Forelimb muscle (tissue), 1 donor: ENCODE measurements around the gene ZSWIM1. TPM values are rescaled to one million over a fixed set of nuclear protein-coding genes. Genes with fewer than 3 reads are reported as not detected.
"Not testable (repeated sequence)": the region's sequence is repeated elsewhere in the genome, so short reads cannot be mapped to it uniquely, and the experiment has no call there.

Source experiments
- DNase-seq: peaks from one replicate; pipeline ENCODE4 v3.0.0-alpha.2; 2013; ENCODE audit warnings: low read depth
- polyA plus RNA-seq: library from polyadenylated mRNA; unstranded; fragments of 120-200 nt; gene quantifications from one replicate; pipeline ENCODE4 v1.2.1, GENCODE V29; 2013; ENCODE audit not compliant: insufficient read length

The ZSWIM1 gene
- polyA plus RNA-seq, 1 donor: 11.5 TPM

DNA sequence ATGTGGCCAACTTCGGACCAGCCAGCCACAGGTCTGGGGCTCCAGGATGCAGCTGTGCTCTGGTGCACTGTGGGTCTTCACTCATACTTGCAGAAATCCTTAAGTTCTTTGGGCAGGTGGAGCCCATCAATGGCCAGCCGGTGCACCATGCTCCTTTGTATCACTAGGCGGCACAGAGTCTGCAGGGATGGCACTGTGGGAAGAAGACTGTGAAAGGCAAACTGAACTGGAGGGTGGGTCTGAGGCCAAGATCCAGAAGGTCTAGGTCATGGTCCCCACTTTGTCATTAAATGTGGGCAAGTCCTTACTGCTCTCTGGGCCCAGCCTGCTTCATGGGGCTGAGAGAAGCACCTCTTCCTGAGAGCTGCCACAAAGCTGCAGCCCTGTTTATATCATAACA is 7.7 kb downstream of the ZSWIM1 start:
- DNase-seq: no peak

DNA sequence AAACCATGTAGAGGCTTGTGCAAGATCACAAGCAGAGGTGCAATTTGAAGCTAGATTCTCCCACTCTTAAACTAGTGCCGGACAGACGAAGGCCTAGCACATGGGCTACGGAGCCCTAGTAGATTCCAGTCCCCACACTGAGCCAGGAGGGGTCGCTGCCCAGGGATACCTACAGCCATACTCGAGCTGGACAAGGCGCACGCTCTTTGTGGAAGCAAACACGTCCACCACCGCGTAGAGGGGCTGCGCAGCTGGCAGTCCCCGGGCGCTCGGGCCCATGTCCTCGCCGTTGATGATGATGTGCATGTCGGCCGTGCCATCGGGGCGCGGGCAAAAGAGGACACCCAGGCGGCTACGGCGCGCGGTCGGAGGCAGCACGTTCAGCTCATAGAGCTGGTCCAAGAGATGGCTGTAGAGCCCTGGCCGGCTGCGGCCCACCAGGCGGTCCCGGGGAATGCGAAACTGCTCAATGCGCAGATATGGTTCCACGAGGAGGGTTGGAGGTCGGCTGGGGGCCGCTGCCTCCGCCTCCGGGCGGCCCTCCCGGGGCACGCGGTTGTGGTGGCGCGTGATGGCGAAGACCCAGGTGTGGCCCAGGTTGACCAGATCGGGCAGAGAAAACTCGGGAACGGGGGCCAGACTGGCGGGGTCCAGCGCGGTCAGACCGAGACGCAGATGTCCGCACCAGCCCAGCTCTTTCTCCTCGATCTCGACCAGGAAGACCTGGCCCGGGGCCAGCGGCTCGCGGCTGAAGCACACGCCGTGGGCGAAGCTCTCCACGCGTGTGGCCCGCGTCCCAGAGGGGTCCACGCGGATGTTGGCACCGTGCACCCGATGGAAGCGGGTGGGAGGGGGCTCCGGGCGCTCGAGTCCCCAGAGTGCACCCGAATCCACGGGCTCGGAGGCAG is 9.3 kb downstream of the ZSWIM1 start:
- peak; percentile 70 for DNase-seq

DNA sequence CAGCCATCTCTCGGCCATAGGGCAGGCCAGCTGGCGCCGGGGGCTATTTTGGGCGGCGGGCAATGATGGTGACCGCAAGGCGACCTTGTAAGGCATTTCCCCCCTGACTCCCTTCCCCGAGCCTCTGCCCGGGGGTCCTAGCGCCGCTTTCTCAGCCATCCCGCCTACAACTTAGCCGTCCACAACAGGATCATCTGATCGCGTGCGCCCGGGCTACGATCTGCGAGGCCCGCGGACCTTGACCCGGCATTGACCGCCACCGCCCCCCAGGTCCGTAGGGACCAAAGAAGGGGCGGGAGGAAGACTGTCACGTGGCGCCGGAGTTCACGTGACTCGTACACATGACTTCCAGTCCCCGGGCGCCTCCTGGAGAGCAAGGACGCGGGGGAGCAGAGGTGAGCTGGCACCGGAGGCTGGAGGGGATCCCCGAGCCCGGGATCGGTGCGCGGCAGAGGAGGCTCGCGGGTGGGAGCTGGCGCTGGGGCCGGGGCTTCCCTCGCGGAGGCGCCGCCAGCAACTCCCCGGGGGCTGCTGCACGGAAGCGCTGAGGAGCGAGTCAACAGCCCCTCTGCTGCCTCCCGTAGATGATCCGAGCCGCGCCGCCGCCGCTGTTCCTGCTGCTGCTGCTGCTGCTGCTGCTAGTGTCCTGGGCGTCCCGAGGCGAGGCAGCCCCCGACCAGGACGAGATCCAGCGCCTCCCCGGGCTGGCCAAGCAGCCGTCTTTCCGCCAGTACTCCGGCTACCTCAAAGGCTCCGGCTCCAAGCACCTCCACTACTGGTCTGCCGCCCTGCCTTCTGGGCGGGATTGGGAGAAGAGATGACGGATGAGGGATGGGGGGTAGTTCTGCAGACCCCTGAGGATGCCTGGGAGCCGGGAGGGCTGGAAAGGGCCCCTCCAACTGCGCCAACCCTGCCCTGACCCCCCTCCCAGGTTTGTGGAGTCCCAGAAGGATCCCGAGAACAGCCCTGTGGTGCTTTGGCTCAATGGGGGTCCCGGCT is 10.3 kb downstream of the ZSWIM1 start, which contains the start of the genes CTSA and NEURL2:
Gene CTSA, plus strand, starts transcription at position 351 of the 999 bp plus-strand sequence. Its CDS starts 234 bp downstream, at position 585.
Gene NEURL2, minus strand, starts transcription at position 224 of the 999 bp plus-strand sequence. Its CDS starts 217 bp downstream, at position 7.
- peak; percentile 78 for DNase-seq

DNA sequence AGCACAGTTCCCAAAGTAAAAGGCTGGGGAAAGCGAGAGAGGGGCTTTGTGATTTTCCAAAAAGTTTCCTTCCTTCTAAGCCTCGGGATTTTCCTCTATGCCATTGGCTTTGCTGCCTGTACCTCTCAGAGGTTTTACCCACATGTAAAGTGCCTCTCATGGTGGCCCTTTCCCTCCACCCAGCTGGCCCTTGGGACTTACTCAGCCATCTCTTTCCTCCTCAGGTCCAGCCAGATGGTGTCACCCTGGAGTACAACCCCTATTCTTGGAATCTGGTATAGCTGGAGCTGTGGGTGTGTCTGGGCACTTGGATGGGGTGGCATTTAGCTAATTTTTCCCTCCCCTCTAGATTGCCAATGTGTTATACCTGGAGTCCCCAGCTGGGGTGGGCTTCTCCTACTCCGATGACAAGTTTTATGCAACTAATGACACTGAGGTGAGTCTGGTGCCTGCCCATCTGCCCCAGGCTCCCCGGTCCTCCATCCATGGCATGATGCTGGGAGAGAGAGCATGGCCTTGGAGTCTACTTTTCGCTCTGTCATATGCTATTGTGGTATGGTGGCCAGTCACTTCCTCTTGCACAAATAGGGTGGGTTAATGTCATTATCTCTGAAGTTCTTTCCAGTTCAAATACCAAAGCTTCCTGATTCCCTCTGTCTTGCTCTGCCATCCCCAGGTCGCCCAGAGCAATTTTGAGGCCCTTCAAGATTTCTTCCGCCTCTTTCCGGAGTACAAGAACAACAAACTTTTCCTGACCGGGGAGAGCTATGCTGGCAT is 11.2 kb downstream of the ZSWIM1 start:
- DNase-seq: no peak

DNA sequence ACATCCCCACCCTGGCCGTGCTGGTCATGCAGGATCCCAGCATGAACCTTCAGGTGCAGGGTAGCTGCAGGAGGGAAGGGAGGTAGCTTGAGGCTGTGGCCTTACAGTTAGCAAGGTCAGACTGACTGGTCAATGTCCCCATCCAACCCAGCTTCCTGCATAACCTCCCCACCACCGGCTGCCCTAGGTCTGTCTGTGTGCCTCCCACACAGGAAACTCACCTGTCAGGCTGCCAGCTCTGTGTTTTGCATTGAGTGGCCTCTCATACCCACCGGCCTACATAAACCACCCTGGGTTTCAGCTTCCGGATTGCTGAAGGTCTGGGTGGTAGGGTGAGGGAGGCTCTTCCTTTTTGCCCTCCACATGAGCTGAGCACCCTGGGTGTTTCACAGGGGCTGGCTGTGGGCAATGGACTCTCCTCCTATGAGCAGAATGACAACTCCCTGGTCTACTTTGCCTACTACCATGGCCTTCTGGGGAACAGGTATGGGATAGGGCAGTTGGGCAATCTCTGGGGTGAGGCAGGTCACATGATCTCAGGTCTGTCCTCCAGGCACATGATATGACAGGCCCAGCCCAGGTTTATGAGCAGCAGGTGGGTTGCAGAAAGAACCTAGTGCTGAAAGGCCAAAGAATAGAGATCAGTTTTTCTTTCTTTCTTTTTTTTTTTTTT is 11.9 kb downstream of the ZSWIM1 start:
- DNase-seq: no peak

DNA sequence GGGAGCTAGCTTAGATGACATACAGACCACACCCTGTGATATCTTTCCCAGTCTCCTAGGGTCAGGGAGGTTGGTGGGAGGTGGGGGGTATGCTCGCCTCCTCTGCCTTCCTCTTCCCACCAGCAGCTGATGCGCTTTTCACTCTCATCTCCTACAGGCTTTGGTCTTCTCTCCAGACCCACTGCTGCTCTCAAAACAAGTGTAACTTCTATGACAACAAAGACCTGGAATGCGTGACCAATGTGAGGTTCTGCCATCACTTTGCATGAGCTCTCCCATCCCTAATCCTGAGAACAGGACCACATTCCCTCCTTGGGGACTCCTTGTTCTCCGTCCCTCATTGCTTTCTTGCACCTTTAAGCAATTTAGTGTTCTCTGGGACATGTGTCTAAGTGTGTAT is 12.8 kb downstream of the ZSWIM1 start:
- no peak for DNase-seq

DNA sequence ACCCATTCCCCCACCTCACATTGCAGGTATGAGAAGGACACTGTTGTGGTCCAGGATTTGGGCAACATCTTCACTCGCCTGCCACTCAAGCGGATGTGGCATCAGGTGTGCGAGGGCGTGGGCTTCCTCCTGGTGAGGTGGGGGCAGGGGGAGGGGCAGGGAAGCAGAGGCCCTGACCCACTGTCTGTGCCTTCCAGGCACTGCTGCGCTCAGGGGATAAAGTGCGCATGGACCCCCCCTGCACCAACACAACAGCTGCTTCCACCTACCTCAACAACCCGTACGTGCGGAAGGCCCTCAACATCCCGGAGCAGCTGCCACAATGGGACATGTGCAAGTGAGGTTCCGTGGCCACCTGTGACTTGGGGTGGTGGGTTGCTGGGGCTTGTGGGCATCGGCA is 13.8 kb downstream of the ZSWIM1 start:
- no peak for DNase-seq

DNA sequence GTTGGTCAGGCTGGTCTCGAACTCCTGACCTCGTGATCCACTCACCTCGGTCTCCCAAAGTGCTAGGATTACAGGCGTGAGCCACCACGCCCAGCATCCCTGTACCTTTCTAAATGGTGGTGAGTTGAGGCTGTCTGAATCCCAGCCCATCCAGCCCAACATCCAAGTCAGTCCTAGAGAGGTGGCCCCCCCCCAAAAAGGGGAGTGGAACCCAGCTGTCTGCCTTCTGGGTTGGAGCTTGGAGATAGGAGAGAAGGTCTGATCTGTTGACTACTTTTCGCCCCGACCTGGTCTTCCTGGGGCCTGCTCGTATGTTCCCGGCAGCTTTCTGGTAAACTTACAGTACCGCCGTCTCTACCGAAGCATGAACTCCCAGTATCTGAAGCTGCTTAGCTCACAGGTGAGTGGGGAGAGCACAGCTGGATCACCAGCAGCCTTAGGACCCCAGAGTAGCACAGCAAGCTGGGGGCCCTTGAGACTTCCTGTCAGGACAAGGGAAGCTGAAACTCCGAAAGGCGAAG is 15.7 kb downstream of the ZSWIM1 start:
- no peak for DNase-seq

DNA sequence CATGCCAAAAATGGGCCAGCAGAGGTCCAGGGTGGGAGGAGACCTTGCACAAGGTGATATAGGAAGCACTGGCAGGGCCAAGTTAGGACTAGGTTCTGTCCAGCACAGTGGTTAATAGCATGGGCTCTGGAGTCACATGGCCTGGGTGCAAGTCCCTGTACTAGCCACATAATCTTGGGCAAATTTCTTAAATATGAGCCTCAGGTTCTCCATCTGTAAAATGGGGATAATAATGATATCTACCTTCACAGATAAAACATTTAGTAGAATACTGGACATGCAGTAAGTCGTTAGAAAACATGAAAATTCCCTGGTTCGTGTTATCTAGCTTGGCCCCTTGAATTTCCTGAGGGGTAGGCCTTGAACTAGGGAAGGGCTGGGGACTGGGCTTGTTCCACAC is 16.3 kb downstream of the ZSWIM1 start:
- DNase-seq: no peak

DNA sequence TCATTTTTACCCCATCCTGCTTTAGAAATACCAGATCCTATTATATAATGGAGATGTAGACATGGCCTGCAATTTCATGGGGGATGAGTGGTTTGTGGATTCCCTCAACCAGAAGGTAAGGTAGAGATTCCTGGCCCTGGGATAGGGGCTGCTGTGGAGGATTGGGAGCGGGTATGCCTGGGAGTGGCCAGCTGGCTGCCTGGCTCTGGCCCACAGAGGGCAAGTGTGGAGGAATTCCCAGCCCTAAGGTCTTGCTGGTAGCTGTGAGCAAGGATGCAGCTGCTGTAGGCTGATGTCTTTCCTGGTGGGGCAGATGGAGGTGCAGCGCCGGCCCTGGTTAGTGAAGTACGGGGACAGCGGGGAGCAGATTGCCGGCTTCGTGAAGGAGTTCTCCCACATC is 16.7 kb downstream of the ZSWIM1 start:
- DNase-seq: no peak

DNA sequence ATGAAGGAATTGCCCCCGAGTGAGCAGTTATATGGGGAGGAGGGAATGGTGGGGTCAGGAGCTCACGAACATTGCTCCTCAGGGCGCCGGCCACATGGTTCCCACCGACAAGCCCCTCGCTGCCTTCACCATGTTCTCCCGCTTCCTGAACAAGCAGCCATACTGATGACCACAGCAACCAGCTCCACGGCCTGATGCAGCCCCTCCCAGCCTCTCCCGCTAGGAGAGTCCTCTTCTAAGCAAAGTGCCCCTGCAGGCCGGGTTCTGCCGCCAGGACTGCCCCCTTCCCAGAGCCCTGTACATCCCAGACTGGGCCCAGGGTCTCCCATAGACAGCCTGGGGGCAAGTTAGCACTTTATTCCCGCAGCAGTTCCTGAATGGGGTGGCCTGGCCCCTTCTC is 17.3 kb downstream of the ZSWIM1 start:
- no peak for DNase-seq

DNA sequence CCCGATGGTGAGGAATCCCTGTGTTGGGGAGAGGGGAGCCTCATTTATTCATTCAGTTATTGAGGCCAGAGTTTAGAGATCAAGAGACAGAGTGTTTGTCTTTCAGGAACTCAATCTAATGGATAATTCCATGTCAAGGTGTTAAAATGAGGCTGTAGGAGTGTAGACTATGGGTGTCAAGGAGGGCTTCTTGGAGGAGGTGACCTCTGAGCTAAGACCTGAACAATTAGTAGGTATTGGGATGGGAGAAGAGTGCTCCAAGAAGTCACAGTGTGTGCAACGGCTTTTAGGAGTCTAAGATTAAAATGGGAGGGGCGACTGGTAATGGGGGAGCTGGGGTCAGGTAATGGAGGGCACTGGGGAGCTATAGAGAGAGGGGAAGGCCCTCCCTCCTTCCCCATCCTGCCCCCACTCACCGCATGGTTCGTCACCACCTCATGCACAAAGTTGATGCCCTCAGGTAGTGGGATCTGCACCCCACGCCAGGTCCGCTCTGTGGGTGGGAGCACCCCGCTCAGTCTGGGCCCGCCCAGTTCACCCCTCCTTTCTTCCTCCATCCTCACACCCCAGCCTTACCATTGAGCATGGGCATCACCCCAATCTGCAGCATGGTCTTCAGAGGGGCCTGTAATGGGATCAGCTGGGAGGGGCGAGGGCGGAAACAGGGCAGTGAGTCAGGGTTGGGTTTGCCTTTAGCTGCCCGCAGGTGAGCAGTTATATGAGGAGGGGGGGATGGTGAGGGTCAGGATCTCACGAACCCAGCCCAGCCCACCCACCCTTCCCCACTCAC is 18.2 kb downstream of the ZSWIM1 start:
- DNase-seq: no peak

DNA sequence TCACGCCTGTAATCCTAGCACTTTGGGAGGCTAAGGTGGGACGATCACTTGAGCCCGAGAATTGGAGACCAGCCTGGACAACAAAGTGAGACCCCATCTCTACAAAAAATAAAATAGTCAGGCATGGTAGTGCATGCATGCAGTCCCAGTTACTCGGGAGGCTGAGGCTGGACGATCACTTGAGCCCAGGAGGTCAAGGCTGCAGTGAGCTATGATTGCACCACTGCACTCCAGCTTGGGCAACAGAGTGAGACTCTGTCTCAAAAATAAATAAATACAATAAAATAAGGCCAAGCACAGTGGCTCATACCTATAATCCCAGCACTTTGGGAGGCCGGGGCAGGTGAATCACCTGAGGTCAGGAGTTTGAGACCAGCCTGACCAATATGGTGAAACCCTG is 20.3 kb downstream of the ZSWIM1 start:
- not testable (repeated sequence) for DNase-seq

DNA sequence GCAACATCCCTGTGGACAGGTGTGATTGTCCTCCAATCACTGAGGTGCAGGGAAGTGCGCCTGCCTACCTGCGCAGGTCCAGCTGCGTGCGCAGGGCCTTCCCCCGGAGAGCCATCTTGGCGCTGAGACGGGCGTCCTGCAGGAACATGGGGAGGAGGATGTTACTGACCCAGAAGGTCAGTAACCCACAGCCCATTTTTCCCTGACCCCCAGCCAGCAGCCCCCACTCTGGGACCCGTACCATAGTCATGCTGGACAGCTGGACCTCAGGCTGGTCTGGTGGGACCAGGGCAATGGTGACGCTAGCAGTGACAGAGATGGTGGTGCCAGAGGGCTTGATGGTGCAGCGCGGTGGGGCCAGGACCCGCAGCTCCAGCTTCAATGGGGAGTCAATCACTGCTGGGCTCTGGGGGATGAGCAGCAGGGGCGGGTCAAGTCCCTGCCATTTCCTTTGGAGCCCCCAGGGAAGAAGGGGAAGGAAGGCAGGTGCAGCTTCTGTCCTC is 21.2 kb downstream of the ZSWIM1 start:
- DNase-seq: no peak

DNA sequence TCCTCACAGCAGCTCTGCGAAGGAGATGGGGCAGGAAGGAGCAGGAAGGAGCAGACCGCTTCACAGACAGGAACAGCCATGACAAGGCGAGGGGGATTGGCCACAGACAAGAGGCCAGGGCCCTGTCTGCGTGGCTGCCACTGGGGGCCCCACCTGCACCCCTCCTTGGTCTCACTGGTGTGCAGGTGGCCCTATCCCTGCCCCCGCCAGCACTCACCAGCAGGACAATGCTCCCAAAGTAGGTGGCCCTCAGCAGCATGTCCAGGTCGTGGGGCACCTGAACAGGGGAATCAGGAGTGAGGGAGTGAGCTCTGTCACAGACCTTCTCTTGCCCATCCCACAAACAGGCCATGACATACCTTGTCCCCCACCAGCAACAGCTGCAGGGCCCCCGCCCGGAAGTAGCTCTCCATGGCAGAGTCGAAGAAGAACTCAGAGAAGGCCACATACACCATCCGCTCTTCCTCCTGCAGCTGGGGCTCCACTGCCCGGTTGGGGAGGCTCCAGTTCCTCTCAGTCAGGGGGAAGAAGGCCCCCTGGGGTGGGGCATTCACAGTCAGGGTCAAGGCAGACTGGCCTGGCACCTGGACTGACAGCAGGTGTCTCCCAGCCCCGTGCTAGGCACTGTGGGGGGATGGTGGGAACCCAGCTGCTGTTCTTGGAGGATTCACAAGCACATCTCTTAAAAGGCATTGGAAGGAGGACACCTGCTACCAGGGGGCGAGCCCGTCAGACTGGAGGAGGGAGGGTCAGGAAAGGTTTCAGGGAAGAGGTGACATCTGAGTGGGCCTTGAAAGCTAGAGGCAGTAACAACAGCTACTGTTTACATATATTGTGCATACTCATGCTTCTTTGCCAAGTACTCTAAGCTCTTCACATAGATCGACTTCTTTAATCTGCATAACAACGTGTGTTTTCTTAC is 23.8 kb downstream of the ZSWIM1 start:
- no peak for DNase-seq

DNA sequence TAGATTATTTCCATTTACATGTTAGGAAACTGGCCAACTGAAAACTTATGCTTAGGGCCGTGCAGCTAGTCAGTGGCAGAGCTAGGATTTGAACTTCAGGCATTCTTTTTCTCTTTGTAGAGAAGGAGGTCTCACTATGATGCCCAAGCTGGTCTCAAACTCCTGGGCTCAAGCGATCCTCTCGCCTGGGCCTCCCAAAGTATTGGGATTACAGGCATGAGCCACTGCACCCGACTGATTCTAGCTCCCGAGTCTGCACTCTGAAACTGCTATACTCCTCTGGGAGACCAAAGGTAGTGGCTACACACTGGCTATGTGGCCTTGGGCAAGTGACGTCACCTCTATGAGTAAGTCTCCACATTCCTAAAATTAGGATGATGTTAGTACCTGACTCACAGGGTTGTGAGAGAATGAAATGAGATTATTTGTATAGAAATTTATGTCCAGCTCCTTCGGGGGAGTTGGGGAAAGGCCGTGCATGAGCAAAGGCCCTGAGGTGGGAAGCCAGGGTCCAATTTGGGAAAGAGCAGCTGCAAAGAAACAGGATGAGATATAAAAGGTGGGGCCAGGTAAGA is 24.6 kb downstream of the ZSWIM1 start:
- DNase-seq: no peak

DNA sequence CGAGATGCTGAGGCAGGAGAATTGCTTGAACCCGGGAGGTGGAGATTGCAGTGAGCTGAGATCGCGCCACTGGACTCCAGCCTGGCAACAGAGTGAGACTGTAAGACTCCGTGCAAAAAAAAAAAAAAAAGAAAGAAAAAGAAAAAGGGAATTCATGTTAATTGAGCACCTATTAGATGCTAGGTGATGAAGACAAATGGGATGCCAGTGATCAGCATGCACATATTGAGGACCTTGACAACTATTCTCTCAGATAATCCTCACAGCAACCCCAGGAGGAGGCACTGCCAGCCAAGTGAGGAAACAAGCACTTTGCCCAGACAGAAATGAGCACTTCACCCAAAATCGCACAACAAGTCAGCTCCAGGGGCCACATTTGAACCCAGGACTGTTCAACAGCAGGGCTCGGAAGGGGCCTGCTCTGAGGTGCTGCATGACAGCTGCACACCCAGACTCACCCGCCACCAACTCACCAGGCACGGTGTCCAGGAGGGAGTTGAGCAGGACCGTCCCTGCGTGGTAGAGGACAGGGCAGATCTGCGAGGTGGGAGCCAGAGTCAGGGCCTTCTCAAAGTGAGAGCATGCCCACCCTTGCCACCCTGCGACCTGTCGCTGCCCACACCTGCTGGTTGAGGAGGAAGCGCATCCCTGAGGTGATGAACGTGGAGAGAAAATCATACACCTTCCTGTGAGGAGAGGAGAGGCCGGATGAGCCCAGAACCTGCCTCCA is 26.4 kb downstream of the ZSWIM1 start:
- DNase-seq: no peak
